HG02642 (cell line): ENCODE data around the gene PLXNC1.

Experiments
- ATAC-seq: cut with Tn5 transposase; IDR thresholded peaks from one replicate; pipeline ENCODE4 v1.9.1; 2021; ENCODE audit warnings: mild to moderate bottlenecking; ENCODE audit not compliant: unreplicated experiment, poor library complexity

The PLXNC1 gene

DNA sequence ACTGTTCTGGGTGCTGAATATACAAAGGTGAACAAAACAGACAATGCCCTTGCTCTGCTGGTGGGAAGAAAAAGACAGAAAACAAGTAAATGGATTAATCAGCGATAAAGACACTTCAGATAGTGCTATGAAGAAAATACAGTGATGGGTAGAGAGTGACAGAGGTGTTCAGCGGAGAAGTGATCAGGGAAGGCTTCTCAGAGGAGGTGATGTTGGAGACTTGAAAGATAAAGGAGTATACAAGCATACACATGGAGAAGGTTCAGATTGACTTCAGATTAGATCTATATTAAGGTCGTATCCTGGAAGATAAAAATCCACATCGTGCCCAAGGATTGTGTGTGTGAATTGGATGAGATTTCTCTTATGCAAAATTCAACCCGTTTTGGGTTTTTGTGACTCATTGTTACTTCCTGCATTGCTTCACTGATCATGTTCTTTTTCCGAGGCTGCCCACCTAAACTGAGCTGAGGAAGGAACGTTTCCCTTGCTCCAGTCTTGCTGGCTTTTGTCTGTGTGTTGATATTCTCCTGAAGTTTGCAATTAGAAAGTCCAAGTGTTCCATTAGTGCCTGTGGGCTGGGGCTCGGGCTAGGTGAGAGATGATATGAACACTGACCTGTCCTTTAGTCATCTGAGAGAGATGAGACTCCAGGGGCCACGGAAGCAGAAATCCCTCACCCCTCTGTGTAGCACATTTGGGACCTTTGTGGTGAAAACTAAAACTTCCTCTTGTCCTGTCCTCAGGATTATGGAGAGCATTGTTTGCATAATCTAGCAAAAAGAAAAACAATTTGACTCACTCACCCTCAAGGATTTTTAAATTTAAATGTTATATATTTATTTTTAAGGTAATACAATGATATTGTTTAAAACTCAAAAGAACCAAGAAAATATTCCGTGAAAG, 27.6 kb downstream of the PLXNC1 start:
- ATAC-seq: no peak

- ATAC-seq: no peak
These were observed 29.7 kb downstream of the PLXNC1 start for GRCh38 chr12:94178054-94178453.

GRCh38 chr12:94178882-94179281, 30.5 kb downstream of the PLXNC1 start:
- ATAC-seq: no peak

DNA sequence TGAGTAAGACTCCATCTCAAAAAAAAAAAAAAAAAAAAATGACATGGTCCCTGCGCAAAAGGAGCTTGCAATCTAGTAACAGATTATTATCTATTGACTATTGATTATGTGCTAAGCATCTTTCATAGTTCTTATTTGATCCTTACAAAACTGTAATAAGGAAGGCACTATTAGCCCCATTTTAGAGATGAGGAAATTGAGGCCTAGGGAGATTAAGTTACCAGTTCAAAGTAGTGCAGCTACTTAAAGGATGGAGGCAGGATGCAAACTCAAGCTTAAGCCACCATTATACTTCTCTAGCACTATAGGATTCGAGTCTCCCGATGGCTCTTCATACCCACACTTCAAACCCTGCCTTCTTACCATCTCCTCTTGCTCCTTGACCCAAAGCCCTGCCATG, 31.3 kb downstream of the PLXNC1 start:
- no peak for ATAC-seq

DNA sequence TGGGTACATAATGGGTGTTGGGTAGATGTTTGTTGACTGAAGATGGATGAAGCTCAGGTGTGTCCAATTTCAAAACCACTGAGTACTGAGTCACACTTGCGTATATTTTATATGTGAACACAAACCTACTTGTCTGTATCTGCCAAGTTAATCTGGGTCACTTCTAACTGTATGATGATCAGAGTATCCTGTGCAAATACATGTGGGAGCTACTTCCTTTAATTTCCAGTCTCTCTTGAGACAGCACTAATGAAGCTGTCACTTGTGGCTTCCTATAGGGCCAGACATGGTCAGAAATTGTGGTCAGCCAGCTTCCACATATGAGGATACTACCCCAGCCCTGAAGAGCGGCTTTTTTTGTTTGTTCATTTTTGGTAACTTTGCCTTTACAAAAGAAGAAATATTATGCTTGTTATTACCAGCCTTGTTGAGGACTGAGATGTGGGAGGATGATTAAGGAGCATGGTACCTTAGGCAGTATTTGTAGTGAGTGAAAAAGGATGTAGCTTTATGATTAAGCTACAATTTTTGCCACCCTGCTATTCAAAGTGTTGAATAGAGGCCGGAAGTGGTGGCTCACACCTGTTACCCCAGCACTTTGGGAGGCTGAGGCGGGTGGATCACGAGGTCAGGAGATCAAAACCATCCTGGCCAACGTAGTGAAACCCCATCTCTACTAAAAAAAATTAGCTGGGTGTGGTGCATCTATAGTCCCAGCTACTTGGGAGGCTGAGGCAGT, 32.4 kb downstream of the PLXNC1 start:
- ATAC-seq: no peak

- no peak for ATAC-seq
These were observed 34.8 kb downstream of the PLXNC1 start for GRCh38 chr12:94182986-94183707.

GRCh38 chr12:94183708-94184379, 35.5 kb downstream of the PLXNC1 start:
- ATAC-seq: no peak

- no peak for ATAC-seq
These were observed 36.8 kb downstream of the PLXNC1 start for GRCh38 chr12:94184995-94185719.

DNA sequence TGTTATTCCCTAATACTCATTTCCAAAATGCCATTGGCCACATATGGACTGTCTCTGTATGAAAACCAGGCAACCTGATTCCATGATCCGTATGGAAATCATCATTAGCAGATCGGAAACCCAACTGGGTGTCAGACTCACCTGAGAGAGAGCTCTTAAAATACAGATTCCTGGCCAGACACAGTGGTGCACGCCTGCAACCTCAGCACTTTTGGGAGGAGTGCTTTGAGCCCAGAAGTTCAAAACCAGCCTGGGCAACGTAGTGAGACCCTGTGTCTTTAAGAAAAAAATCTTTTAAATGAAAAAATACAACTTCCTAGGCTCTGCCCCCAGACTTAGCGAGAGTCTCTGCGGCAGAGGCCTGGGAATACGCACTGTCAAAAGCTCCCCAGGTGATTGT, 37.4 kb downstream of the PLXNC1 start:
- no peak for ATAC-seq

DNA sequence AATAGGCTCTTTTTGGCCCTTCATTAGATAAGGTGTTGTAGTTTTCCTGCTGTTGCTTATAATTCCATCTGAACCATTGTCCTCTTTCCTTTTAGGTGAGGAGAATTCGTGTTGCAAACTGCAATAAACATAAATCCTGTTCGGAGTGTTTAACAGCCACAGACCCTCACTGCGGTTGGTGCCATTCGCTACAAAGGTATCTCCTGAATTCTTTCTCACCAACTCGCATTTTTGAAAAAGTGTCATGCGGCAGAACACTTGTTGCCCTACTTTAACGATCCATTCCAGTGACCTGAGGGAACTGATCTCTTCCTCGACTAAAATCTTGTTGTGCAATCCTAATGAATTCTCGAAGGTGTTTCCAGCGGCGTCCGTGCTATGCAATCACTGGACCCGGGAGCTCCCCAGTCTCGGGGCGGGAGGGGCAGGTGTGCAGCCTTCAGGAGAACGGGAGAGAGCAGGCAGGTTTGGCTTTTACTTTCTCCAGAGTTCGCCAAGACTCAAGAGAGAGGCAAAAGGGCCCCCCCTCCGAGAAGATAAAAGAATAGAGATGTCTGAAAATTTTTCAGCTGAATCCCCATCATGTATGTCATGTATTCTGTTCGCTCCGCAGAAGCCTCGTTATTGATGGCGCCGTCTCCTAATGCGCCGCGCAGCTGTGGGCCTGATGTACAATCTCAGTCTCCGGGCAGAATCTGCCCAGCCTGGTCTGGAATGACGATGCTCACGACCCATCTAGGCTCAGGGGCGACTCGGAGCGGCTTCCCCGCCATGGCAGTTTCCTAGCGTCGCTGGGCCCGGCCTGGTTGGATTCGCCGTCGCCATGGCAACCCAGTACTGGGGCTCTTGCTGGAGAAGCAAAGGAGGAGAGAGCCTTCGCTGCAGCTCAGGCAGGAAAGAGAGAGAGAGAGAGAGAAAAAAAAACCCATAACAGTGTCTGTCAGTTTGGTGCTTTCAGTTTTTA, 38.2 kb downstream of the PLXNC1 start:
- no peak for ATAC-seq

DNA sequence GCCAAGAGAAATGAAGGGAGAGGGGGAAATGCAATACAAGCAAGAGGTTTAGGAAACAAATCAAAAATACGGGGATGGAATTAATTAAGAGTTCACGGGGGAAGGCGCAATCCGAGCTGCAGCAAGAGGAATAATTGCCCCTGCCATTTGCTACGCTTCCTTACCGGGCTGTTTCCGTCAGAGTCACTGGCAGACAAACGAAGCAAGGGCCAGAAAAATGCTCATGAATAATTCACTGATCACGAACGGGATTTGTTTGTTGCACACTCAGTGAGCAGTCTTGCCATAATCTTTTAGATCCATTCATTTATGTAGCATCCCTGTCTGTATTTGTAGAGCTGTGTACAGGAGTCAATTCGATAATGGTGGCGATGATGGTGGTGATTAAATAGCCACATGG, 39.0 kb downstream of the PLXNC1 start:
- ATAC-seq: no peak

DNA sequence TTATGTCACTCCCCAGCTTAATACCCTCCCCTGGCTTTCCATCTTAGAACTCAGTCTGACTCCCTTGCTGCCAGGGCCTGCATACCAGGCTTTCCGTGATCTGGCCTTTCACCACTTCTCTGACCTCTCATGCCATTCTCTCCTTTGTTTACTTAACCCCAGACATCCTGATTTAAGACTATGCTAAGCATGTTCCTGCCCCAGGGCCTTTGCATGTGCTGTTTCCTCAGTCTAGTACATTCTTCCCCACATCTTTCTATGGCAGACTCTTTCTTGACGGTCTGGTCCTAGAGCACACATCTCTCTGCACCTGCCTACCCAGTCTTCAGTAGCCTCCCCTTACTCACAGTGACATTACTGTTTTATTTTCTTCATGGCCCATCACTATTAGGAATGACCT, 42.2 kb downstream of the PLXNC1 start:
- ATAC-seq: no peak

GRCh38 chr12:94191023-94191422, 42.6 kb downstream of the PLXNC1 start:
- peak; percentile 59 for ATAC-seq

DNA sequence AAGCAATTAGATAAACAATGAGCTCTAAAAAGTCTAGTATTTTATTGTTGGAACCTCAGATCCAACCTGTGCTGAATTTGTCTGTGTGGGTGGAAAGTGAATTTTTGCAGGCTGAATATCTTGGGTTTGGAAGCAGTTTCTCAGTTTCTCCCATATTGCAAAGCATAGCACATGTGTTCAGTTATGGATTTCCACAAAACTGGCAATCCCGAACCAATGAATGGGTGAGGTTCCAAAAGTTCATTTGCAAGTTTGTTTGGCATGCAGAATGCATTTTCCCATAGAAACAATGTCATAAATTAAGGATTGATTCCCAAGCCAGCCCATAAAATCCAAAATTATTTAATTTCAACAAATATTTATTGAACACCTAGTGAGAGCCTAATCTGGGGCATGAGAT, 43.4 kb downstream of the PLXNC1 start:
- no peak for ATAC-seq

DNA sequence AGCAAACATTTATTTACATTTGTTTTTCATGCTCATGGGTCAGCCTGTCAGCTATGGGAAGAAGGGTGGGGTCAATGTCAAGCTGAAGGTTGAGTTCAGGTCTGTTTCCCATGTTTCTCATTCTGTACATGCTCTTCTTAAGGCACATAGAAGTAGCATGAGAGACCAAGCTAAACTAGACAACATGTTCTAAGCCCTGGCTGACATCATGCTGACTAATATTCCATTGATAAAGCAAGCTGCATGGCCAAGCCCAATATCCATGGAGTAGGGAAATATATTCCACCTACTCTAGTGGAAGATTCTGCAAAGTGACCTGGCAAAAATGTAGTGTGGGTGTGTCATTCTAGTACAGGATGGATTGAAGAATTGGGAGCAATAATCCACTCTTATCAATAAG, 44.1 kb downstream of the PLXNC1 start:
- ATAC-seq: no peak

- ATAC-seq: no peak
These were observed 44.8 kb downstream of the PLXNC1 start for GRCh38 chr12:94193168-94193567.

- no peak for ATAC-seq
These were observed 47.1 kb downstream of the PLXNC1 start for GRCh38 chr12:94195483-94195882.

- no peak for ATAC-seq
These were observed 50.1 kb downstream of the PLXNC1 start for GRCh38 chr12:94198469-94198868.

DNA sequence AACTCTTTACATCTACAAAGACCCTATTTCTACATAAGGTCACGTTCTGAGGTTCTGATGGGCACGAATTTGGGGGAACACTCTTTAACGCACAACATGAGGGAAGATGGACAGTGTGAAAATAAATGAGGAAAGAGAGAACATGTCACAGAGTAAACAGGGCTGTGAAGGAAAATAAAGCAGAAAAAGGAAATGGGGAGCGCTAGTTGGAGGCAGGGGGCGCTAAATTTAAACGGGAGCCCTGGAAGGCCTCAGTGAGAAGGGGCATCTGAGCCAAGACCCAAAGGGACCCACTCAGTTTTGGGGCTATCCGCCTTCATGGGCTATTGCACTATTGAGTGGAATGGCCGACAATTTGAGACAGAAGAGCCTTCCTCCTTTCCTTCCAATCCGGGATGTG, 50.5 kb downstream of the PLXNC1 start:
- ATAC-seq: no peak
